NCI-H526 (cell line): Measurements from ENCODE around the gene KCNMA1.

Experiments
- DNase-seq, 2 experiments: peaks; one replicate each; lab custom pipeline; 2025; lab: John Stamatoyannopoulos, UW

KCNMA1 gene

GRCh38 chr10:77180794-77181193 lies 456.8 kb downstream of the KCNMA1 start:
- no peak for DNase-seq

- no peak for DNase-seq
These were observed 457.5 kb downstream of the KCNMA1 start for GRCh38 chr10:77180104-77180503.

- DNase-seq = no peak
These were observed 458.5 kb downstream of the KCNMA1 start for GRCh38 chr10:77179015-77179695.

GRCh38 chr10:77177589-77177988 lies 460.0 kb downstream of the KCNMA1 start:
- no peak for DNase-seq

- DNase-seq = no peak
These were observed 460.4 kb downstream of the KCNMA1 start for GRCh38 chr10:77177161-77177560.

GRCh38 chr10:77176232-77176631 lies 461.4 kb downstream of the KCNMA1 start:
- no peak for DNase-seq

- DNase-seq = no peak
These were observed 461.9 kb downstream of the KCNMA1 start for GRCh38 chr10:77175631-77176222.

GRCh38 chr10:77173615-77174461 lies 463.8 kb downstream of the KCNMA1 start:
- DNase-seq = peak; percentile 64 to 75

- DNase-seq = no peak
These were observed 465.5 kb downstream of the KCNMA1 start for GRCh38 chr10:77172086-77172485.

GRCh38 chr10:77168861-77169260 lies 468.7 kb downstream of the KCNMA1 start:
- DNase-seq = no peak

- no peak for DNase-seq
These were observed 469.4 kb downstream of the KCNMA1 start for GRCh38 chr10:77168161-77168560.

- peak; percentile 48 to 76 for DNase-seq
These were observed 472.0 kb downstream of the KCNMA1 start for GRCh38 chr10:77165445-77166208.

- no peak for DNase-seq
These were observed 472.8 kb downstream of the KCNMA1 start for GRCh38 chr10:77164616-77165311.

GRCh38 chr10:77163670-77164348 lies 473.8 kb downstream of the KCNMA1 start:
- DNase-seq = no peak

GRCh38 chr10:77162697-77163096 lies 474.9 kb downstream of the KCNMA1 start:
- no peak for DNase-seq

- DNase-seq = no peak
These were observed 476.9 kb downstream of the KCNMA1 start for GRCh38 chr10:77160679-77161078.

- no peak for DNase-seq
These were observed 478.0 kb downstream of the KCNMA1 start for GRCh38 chr10:77159538-77160110.

- DNase-seq = no peak
These were observed 478.9 kb downstream of the KCNMA1 start for GRCh38 chr10:77158666-77159065.

- DNase-seq = no peak
These were observed 480.2 kb downstream of the KCNMA1 start for GRCh38 chr10:77157248-77158019.

GRCh38 chr10:77156406-77156879 lies 481.2 kb downstream of the KCNMA1 start:
- DNase-seq = no peak
